Esophagus squamous epithelium (tissue), 4 donors: Measurements from ENCODE around the gene KLK5.

Experiments used
- POLR2A ChIP-seq, 4 donors: fragments of 450-650 bp; IDR thresholded peaks; one replicate each; pipeline ENCODE4 v1.6.1; 2017; ENCODE audit warnings: antibody characterized with exemption in 4 of 4, mild to moderate bottlenecking in 4 of 4, moderate library complexity in 3 of 4
- TF ChIP-seq, protein P1 (sequence below), 6 experiments: fragments of 450-650 bp in 4 of 6; fragments of 200-600 bp in 2 of 6; sonication (generic) in 2 of 6; IDR thresholded peaks; one replicate each; pipeline ENCODE4 v1.5.1; 2016 to 2019; ENCODE audit warnings: antibody characterized with exemption in 6 of 6, mild to moderate bottlenecking in 4 of 6, moderate library complexity in 4 of 6

DNA sequence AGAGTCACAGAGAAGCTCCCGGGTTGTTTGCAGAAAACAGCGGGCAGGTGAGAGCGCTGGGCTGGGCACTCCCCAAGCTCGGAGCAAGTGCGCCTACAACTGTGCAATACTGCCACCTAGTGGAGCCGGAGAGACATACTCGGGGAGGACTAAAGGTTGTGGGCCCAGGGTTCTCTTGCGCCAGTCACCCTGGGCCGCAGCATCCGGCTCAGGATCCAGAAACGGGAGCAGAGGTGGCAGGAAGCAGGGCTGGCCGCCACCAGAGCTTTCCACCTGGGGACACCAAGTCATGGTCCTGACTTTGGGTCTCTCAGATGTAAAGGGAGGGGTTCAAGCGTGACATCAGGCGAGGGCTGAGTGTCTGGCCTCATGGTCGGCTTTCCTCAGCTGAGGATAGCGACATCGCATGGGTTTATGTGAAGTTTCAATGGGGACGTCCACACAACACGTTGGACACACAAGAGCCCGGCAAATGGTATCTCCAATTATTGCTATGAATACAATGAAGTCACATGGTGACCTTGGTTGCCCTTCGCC lies 30.5 kb downstream of the KLK5 start:
- TF ChIP-seq, protein P1, sequence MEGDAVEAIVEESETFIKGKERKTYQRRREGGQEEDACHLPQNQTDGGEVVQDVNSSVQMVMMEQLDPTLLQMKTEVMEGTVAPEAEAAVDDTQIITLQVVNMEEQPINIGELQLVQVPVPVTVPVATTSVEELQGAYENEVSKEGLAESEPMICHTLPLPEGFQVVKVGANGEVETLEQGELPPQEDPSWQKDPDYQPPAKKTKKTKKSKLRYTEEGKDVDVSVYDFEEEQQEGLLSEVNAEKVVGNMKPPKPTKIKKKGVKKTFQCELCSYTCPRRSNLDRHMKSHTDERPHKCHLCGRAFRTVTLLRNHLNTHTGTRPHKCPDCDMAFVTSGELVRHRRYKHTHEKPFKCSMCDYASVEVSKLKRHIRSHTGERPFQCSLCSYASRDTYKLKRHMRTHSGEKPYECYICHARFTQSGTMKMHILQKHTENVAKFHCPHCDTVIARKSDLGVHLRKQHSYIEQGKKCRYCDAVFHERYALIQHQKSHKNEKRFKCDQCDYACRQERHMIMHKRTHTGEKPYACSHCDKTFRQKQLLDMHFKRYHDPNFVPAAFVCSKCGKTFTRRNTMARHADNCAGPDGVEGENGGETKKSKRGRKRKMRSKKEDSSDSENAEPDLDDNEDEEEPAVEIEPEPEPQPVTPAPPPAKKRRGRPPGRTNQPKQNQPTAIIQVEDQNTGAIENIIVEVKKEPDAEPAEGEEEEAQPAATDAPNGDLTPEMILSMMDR (IDR thresholded peaks at IDR 0.05): peak; percentile 82 to 92 (median 84)
- no peak for TF ChIP-seq POLR2A (IDR thresholded peaks at IDR 0.05)
